SK-N-DZ (cell line): ENCODE results near the gene ITIH1.
"Not testable (repeated sequence)": the region's sequence is repeated elsewhere in the genome, so short reads cannot be mapped to it uniquely, and the experiment has no call there.

ENCODE experiments used
- DNase-seq: peaks from one replicate; pipeline ENCODE4 v3.0.0-alpha.2; 2015; ENCODE audit warnings: low spot score

Gene ITIH1

DNA sequence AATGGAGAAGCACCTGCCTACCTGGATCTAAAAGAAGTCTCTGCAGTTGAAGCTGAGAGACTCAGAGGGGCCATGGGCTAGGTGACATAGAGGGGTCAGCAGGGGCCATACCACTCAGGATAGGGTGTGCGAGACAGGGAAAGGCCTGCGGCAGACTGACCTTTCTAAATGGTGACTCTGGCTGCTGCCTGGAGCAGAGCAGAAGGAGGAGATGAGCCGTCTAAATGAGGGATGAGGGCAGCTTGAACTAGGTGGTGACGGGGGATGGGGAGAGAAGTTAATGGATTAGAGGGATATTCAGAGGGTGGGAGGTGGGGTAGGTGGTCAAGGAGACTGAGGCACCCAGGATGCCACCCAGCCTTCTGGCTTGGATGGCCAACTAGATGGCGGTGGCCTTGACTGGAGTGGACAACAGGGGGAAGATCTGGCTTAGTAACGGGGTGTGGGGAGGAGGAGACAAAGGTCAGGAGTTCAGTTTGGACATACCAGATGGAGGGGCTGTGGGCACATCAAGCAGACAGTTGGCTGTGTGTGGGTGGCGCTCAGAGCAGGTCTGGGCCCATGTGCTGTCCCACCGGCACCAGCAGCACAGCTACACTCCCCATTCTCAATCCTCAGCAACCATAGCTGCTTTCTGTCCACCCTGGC is 3.2 kb upstream of the ITIH1 start:
- DNase-seq, result no peak

DNA sequence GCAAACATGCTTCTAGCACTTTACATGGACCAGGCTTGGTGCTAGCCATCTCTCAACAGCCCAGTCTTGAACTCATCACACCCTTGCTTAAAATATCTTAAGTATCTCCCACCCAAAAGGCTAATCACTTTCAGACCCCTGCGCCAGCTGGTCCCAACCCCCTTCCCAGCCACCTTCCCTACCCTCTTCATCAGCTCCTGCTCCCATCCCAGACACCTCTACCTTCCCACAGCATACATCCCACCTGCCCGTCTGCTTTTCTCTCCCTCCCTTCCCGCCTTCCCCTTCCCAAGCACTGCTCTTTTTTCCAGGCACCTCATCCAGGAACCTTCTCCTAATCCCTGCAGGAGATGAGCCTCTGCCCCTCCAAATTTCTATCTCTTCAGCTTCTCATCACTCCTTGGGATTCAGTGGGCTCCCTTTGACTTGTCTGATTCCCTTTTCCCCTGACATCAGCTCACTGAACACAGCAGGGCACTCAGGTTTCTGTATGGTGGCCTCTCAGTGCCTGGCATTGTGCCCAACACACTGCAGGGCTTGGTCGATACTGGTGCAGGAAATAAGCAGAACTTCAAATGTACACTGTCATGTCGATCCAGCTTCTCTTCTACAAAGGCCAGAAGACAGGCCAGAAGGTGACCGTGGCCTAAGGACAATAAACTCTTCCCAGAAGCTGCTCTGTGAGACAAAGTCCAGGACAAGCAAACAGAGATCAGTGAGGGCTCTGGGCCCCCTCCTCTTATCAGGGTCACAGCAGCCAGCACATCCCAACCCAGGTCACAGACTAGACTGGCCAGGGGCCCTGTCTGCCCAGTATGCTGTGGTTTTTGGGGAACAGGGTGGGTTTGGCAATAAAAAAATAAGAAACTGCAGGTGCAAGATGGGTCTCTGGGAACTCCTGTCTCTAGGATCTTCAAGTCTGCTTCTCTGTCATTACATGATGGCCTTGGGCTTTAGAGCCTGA is 2.2 kb upstream of the ITIH1 start:
- no peak for DNase-seq

DNA sequence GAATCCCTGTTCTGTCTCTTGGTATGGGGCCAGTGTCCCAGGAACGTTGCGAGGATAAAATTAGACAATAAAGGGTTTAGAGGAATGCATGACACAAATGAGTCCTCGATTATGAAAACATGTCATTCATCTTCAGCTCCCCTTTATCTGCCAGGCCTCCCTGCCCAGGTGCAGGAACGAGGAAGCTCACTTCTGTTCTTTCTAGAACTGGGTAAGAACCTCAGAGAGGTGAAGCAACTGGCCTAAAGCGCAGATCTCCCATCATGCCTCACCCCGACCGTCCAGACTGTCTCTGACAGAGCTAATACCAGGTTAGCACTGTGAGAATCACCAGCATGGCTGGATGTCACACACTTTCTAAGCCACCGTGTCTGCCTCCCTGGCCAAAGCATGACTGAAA is 1.5 kb upstream of the ITIH1 start:
- peak; percentile 52 for DNase-seq

DNA sequence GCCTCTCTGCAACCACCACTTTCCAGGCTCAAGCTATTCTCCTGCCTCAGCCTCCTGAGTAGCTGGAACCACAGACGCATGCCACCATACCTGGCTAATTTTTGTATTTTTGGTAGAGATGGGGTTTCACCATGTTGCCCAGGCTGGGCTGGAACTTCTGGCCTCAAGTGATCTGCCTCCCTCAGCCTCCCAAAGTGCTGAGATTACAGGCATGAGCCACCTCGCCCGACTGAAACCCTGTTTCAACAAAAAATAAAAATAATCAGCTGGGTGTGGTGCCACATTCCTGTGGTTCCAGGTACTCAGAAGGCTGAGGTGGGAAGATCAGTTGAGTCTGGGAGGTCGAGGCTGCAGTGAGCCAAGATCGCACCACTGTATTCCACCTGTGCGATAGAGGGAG is 913 bp upstream of the ITIH1 start:
- not testable (repeated sequence) for DNase-seq

DNA sequence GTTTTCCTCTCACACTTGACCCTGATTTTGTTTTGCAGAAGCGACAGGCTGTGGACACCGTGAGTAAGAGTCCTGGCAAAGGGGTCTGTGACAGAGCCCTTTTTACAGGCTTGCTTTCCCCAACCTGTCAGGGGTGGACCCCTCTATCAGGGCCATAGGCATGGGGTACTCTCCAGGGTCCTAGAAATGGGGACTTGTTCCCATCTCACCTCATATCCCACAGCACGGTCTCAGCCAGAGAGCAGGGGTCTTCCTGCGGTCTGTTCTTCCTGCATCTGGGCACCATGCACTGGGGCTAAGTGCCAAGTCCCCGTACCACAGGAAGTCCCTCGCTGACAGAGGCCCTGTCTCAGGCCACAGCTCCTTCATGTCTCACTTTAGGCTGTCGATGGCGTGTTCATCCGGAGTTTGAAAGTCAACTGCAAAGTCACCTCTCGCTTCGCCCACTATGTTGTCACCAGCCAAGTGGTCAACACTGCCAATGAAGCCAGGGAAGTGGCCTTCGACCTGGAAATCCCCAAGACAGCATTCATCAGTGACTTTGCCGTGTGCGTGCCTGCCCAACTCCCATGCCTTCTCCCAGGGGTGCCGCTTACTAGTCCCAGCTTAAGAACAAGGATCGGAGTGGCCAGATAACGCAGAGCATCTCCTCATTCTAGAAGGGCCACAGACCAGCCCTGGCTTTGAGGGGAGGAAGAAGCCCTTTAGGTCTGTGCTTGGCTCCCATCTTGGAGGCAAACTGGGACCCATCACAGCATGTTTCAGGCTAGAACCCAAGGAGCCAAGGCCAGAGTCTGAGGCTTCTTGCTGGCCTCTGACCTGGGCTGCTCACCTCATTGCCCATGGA is 783 bp downstream of the ITIH1 start:
- DNase-seq, result no peak

DNA sequence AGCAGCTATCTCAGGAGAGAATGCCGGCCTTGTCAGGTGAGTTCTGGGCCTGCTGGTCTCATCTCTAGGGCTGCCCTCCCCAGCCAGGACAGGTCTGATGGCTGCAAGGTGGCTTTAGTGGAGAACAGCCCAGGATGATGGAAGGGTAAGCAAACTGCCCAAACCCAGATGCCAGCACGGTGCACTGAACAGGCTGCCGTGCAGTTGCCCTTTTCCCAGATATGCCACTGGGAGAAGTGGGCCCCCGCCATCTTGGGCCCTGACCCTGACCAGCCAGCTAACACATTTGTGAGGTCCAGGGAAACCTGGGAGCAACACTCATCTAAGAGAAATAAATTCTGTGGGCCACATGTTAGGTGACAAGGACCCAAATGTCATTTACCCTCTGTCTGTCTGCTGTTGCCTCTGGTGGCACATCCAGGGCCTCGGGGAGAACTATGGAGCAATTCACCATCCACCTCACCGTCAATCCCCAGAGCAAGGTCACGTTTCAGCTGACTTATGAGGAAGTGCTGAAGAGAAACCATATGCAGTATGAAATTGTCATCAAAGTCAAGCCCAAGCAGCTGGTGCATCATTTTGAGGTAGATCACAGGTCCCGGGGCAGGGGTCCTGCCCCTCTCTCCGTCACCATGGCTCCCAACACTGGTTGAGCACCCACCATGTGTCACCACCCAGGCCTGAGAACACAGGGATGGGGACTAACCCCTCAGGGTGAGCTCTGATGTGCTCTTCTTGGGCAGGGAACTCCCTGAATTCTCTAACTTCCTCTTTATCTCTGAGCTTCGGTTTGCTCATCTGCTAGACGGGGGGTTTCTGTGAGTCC is 1.8 kb downstream of the ITIH1 start:
- no peak for DNase-seq

DNA sequence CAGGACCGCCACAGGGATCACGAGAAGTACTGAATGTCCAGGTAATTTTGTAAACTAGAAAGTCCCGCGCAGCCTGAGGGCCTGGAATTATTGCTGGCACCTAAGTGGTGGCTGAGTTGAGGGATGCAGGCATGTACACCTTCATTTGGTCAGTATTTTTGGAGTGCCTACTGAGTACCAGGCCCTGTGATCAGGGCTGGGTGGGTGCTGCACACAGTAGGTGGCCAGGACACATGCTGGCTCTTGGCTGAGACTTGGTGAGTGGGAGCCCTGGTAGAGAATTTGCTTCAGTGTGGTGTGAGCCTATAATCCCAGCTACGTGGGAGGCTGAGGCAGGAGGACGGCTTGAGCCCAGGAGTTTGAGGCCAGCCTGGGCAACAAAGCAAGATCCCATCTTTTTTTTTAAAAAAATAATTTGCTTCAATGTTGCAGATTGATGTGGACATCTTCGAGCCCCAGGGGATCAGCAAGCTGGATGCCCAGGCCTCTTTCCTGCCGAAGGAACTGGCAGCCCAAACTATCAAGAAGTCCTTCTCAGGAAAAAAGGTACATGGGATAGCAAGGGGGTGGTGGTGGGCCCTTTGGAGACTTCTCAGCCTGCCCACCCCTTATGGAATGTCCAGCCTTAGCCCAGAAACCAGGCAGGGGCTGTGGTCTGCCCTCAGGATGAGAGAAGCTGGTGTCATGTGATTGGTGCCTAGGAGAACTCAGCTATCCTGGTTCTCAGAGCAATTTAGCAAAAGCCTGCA is 2.6 kb downstream of the ITIH1 start:
- DNase-seq, result no peak

DNA sequence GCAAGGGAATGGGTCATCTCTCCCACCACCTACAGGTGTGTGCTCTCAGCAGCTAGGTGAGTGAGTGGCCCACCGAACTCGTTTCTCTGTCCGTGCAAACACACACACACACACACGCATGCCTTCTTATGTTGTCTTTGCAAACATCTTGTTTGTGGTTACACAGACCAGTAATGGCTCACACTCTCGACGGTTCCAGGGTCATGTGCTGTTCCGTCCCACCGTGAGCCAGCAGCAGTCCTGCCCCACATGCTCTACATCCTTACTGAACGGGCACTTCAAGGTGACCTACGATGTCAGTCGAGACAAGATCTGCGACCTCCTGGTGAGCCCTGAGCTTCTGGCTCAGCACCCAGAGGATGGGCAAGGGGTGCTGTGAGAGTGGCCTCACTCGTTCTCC is 4.3 kb downstream of the ITIH1 start:
- DNase-seq, result no peak

DNA sequence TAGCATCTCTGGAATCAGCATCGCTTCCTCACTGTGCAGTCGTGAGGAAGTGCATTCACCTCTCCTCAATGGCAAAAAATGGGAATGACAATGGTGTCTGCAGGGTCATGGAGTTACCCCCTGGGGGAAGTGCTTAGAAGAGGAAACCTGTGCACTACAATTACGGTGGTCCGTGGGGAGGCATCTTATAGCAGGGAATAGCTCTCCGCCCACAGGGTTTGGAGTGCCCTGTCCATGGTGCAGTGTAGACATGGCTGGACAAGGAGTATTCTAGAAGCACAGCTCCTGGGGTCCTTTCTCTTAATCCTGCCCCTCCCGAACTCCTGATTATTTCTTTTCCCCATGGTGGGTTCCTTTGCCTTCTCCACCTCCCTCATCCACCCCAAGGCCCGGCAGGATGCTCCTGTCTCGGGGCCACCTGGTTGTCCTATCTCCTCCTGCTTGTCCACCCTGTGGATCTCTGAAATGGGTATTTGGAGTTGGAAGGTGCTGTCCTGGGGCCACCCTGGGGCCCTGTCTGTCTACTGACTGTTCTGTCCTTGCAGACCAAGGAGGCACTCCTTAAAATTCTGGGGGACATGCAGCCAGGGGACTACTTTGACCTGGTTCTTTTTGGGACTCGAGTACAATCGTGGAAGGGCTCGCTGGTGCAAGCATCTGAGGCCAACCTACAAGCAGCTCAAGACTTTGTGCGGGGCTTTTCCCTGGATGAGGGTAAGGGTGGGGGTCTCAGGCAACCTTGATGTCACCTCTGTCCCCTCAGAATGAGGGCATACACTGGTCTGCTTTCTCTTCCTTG is 5.2 kb downstream of the ITIH1 start:
- no peak for DNase-seq

DNA sequence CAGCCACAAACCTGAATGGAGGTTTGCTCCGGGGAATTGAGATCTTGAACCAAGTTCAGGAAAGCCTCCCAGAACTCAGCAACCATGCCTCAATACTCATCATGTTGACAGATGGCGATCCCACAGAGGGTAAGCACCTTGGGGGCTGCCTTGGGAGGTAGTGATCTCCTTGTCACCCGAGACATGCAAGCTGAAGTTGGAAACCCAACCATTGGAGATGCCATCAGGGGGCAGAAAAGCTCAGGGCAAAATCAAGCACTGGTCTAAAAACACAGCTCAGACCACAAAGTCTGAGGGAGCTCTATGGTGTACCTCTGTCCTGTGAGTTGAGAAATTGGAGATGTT is 5.8 kb downstream of the ITIH1 start:
- no peak for DNase-seq

DNA sequence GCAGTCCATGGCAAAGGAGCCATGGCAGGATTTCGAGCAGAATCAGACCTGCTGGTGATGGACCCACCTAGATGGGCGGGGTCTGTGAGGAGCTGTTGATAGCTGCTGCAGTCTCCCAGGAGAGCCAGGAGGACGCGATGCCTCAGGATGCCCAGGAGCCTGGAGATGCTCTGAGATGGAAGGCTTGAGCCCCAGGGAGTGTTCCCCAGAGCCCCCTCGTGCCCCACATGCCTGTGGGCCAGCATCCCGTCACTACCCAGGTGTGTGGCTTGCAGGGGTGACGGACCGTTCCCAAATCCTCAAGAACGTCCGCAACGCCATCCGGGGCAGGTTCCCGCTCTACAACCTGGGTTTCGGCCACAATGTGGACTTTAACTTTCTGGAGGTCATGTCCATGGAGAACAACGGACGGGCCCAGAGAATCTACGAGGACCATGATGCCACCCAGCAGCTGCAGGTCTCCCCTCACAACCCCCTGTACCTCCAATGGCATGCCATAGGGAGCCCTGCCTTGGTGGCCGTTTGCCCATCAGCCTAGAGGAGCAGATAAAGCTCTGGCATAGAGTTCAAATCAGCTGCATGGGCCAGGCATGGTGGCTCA is 6.7 kb downstream of the ITIH1 start:
- no peak for DNase-seq

DNA sequence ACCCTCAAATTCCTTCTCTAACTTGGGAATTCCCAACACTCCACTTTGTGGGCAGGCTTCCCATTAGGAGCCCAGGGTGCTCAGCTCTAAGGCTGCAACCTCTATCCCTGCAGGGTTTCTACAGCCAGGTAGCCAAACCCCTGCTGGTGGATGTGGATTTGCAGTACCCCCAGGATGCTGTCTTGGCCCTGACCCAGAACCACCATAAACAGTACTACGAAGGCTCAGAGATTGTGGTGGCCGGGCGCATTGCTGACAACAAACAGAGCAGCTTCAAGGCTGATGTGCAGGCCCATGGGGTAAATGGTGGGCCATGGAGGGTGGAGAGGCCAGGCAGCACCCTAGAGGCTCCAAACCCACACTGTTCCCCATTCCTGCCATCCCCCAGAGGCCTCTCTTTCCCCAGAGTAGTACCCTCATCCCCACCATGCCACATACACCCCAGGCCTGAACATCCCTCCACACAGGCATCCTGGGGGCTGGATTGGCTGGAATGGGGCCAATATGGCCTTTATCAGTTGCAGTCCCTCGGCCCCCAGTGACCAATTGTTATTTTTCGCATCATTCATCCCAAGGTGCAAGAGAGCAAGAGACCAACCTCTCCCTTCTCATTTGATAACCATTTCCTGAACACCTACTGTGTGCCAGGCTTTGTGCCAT is 7.7 kb downstream of the ITIH1 start:
- no peak for DNase-seq

DNA sequence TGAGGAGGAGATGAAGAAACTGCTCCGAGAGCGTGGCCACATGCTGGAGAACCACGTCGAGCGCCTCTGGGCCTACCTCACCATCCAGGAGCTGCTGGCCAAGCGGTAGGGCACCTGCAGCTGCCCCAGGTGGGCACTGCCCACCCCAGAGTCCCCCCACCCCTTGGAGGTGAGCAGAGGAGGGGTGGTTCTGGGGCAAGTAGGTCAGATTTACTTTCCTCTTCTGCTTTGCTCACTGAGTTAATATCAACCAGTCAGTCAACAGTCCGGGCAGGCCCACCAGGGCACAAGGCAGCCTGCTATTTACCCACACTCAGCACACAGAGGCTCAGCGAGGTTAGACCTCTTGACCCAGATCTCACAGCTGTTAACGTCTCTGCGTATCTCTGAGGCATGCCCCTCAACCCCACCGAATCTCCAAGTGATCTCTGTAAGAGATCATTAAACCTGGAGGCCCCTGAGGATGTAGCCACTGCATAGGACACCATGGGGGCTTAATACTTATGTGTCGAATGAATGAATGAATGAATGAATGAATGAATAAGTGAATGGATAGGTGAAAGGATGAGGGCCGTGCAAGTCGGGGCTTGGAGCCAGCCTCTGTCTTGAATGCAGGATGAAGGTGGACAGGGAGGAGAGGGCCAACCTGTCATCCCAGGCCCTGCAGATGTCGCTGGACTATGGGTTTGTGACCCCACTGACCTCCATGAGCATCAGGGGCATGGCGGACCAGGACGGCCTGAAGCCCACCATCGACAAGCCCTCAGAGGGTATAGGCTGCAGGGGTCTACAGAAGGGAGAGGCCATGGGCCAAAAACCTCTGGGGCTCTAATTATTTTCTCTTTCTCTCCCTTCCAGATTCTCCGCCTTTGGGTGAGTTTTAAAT is 9.2 kb downstream of the ITIH1 start:
- DNase-seq, result no peak

DNA sequence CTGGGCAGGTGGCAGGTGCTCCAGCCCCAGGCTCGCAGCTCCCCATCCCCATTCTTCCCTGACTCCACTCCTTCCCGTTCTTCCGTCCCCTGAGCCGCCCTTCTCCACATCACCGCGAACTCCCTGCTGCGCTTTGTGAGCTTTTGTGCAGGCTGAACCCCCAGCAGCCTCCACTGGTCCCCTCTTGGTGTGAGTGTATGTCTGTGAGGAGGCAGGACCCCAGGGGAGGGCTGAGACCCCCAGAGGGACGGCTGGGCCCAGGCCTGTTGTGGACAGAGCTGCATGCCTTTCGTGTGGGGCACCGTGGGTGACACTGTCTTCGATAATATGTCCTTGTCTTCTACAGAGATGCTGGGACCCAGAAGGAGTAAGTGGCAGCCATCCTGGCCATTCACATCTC is 9.8 kb downstream of the ITIH1 start:
- DNase-seq, result no peak

DNA sequence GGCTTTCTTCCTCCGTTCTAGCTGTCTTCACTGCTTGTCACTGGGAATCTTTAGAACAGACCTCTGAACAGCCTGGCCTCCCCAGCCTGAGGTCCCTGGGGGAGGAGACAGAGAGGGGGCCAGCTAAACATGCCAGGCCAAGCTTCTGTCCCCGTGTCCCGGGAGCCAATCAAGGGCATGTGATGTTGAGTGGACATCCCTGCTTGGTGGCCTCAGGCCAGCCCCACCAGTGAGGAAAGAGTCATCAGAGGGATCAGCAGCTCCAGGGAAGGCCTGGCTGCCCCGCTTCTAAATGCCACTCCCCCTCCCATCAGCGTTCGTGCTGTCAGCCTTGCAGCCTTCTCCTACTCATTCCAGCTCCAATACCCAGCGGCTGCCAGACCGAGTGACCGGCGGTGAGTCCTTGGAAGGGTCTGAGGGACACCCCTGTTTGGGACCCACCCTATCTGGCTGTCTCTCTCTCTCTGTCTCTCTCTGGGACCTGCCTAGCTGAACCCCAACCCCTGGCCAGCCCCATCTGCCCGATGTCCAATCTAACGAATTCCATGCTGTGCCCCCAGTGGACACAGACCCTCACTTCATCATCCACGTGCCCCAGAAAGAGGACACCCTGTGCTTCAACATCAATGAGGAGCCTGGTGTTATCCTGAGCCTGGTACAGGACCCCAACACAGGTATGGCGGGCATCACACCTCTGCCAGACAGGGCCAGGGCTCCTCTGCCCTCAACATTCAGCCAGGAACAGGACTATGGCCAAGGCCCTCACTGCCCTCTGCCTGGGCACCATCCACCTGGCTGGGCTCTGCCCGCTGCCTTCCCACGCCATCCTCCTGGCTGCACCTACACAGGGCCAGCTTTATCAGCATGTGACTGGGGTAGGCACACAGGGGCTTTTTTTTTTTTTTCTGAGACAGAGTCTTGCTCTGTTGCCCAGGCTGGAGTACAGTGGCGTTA is 10.6 kb downstream of the ITIH1 start:
- DNase-seq, result peak; percentile 27

DNA sequence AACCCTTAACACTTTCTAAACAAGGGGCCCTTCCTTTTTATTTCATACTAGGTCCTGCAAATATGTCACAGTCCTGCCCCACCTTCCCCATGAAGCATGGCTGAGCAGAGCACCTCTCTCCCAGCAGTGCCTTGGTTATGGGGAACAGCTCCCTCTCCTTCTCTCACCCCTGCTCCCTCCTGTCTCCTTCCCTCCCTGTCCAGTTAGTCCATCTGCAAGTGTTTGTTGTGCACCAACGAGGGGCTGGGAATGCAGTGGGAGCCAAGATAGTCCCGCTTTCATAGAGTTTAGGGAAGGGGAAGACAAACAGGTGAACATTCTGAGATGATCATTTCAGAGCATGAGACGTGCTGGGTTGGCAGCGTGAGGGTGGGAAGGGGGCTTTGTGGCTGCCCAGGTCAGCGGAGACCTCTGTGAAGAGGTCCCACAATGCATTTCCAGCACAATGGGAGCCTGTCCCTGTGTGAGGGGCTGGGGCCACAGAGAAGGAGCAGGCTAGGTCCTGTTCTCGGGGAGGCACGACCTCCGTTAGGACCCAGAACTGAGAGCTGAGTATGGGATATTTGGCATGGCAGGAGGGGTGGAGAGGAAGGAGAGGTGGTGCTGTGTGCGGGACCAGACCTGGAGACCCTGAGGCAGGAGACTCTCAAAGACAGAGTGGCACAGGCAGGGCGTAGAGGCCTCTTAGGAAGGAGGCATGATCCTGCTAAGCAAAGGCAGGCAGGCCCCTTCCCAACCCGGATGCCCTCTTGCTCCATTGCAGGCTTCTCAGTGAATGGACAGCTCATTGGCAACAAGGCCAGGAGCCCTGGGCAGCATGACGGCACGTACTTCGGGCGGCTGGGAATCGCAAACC is 11.7 kb downstream of the ITIH1 start:
- DNase-seq, result no peak
